ENCODE measurements around the gene GJB3. TPM values are rescaled to one million over a fixed set of nuclear protein-coding genes. Genes with fewer than 3 reads are reported as not detected.
A peak's percentile ranks its signal among the peaks of the same experiment; 100 is the strongest.

GJB3 gene
- total and polyA plus RNA-seq, 4 donors: 0.21 to 1.0 (median 0.42) TPM; not detected in 1

DNA sequence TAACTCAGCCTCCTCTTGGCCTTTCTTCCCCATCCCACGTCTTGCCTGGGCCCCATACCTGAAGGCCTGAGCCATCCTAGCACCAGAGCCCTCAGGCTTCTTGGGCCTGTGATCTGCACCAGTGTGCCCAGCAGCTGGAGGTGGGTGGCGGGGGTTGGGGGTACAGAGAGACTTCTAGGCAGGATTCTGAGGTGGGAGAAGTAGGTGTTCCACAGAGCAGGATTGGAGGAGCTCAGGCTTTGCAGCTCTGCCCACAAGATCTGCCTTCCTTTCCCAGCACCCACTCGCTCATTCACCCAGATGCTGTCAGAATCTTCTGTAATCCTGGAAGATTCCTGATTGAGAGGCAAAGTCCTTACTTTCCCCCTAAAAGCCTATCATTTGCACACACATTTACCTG lies 36.2 kb upstream of the GJB3 start:
- 78% methylated on average over 3 of the region's 3 CpGs for WGBS, 2 donors
- ATAC-seq (ENCODE audit: low FRiP score) (no peak), DNase-seq (no peak)
- no peaks in the 10 kb centered on the region for H3K9me3 ChIP-seq (ENCODE audit: control insufficient read depth, low read length)
- no peak overlapping the region for H3K4me3 ChIP-seq (ENCODE audit: low read length in 2 of 2)
- no peak overlapping the region for H3K27ac ChIP-seq (ENCODE audit: low read depth in 1 of 2, low read length in 2 of 2)
- no peaks in the 10 kb centered on the region for H3K27me3 ChIP-seq (ENCODE audit: control insufficient read depth in 1 of 2, insufficient read depth in 2 of 2, low read length in 1 of 2)
- H3K4me1 ChIP-seq (ENCODE audit: control insufficient read depth in 1 of 2, insufficient read depth in 2 of 2, low read length in 2 of 2): no peaks in the 10 kb centered on the region
- intact Hi-C loops (cut with DNase I): loop anchor here (5.0 to 10.0 kb wide), 2 partner anchors 1110 to 1113 kb away; no protein-coding TSS in a partner anchor
- H3K36me3 ChIP-seq (ENCODE audit: control insufficient read depth in 1 of 2, insufficient read depth in 2 of 2, low read length in 1 of 2): no peaks in the 10 kb centered on the region

GRCh38 chr1:34745666-34746065 lies 35.3 kb upstream of the GJB3 start:
- Histone ChIP-seq H3K27ac (ENCODE audit: low read depth in 1 of 2, low read length in 2 of 2) (no peak overlapping the region), H3K9me3 (ENCODE audit: control insufficient read depth, low read length) (no peaks in the 10 kb centered on the region), H3K36me3 (ENCODE audit: control insufficient read depth in 1 of 2, insufficient read depth in 2 of 2, low read length in 1 of 2) (no peaks in the 10 kb centered on the region), H3K4me1 (ENCODE audit: control insufficient read depth in 1 of 2, insufficient read depth in 2 of 2, low read length in 2 of 2) (no peaks in the 10 kb centered on the region), H3K4me3 (ENCODE audit: low read length in 2 of 2) (no peak overlapping the region), H3K27me3 (ENCODE audit: control insufficient read depth in 1 of 2, insufficient read depth in 2 of 2, low read length in 1 of 2) (no peaks in the 10 kb centered on the region)
- WGBS, 2 donors: 77 to 79% methylated on average over 5 of the region's 5 CpGs
- intact Hi-C loops (cut with DNase I): loop anchor here in 1 of 2 donors (10.0 kb wide), 1 partner anchor 1111 kb away; no protein-coding TSS in a partner anchor
- no peak for ATAC-seq (ENCODE audit: low FRiP score)
- DNase-seq: no peak

DNA sequence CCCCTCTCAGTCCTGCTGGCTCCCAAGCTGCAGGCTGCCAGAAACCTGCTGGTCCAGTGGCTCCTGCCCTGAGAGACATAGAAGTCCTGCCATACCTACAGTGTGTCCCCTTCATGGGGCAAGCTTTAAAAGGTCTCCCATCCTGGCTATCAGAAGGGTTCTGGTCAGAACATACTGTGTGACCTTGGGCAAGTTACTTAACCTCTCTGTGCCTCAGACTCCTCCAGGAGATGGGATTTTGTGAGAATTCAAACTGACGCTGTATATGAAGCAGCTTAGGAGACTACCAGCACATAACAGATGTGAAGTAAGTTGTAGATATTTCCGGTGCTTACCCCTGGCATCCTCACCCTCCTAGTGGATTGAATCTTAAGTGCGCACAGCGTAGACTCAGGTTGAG lies 34.9 kb upstream of the GJB3 start:
- Histone ChIP-seq H3K4me1 (ENCODE audit: control insufficient read depth in 1 of 2, insufficient read depth in 2 of 2, low read length in 2 of 2) (no peaks in the 10 kb centered on the region), H3K4me3 (ENCODE audit: low read length in 2 of 2) (no peak overlapping the region), H3K36me3 (ENCODE audit: control insufficient read depth in 1 of 2, insufficient read depth in 2 of 2, low read length in 1 of 2) (no peaks in the 10 kb centered on the region), H3K9me3 (ENCODE audit: control insufficient read depth, low read length) (no peaks in the 10 kb centered on the region), H3K27me3 (ENCODE audit: control insufficient read depth in 1 of 2, insufficient read depth in 2 of 2, low read length in 1 of 2) (no peaks in the 10 kb centered on the region), H3K27ac (ENCODE audit: low read depth in 1 of 2, low read length in 2 of 2) (no peak overlapping the region)
- DNase-seq (no peak), ATAC-seq (ENCODE audit: low FRiP score) (no peak)
- intact Hi-C loops (cut with DNase I): loop anchor here in 1 of 2 donors (10.0 kb wide), 1 partner anchor 1111 kb away; no protein-coding TSS in a partner anchor
- 82 to 88% methylated on average over 4 of the region's 4 CpGs for WGBS, 2 donors

- ATAC-seq (ENCODE audit: low FRiP score) (no peak), DNase-seq (peak in 1 of 2 donors; percentile 58)
- intact Hi-C loops (cut with DNase I): loop anchor here in 1 of 2 donors (10.0 kb wide), 1 partner anchor 1112 kb away; no protein-coding TSS in a partner anchor
- Histone ChIP-seq H3K9me3 (ENCODE audit: control insufficient read depth, low read length) (no peaks in the 10 kb centered on the region), H3K27ac (ENCODE audit: low read depth in 1 of 2, low read length in 2 of 2) (no peak overlapping the region), H3K4me1 (ENCODE audit: control insufficient read depth in 1 of 2, insufficient read depth in 2 of 2, low read length in 2 of 2) (no peaks in the 10 kb centered on the region), H3K27me3 (ENCODE audit: control insufficient read depth in 1 of 2, insufficient read depth in 2 of 2, low read length in 1 of 2) (no peaks in the 10 kb centered on the region), H3K4me3 (ENCODE audit: low read length in 2 of 2) (no peak overlapping the region), H3K36me3 (ENCODE audit: control insufficient read depth in 1 of 2, insufficient read depth in 2 of 2, low read length in 1 of 2) (no peaks in the 10 kb centered on the region)
- 64 to 65% methylated on average over 18 of the region's 18 CpGs for WGBS, 2 donors
Observed at GRCh38 chr1:34746785-34747637, 34.0 kb upstream of the GJB3 start.

- WGBS, 2 donors: 68 to 75% methylated on average over 6 of the region's 6 CpGs
- ATAC-seq (ENCODE audit: low FRiP score) (no peak), DNase-seq (no peak)
- intact Hi-C loops (cut with DNase I): loop anchor here in 1 of 2 donors (10.0 kb wide), 1 partner anchor 1113 kb away; no protein-coding TSS in a partner anchor
- no peaks in the 10 kb centered on the region for H3K27me3 ChIP-seq (ENCODE audit: control insufficient read depth in 1 of 2, insufficient read depth in 2 of 2, low read length in 1 of 2)
- no peaks in the 10 kb centered on the region for H3K4me1 ChIP-seq (ENCODE audit: control insufficient read depth in 1 of 2, insufficient read depth in 2 of 2, low read length in 2 of 2)
- H3K27ac ChIP-seq (ENCODE audit: low read depth in 1 of 2, low read length in 2 of 2): no peak overlapping the region
- no peaks in the 10 kb centered on the region for H3K36me3 ChIP-seq (ENCODE audit: control insufficient read depth in 1 of 2, insufficient read depth in 2 of 2, low read length in 1 of 2)
- H3K4me3 ChIP-seq (ENCODE audit: low read length in 2 of 2): no peak overlapping the region
- H3K9me3 ChIP-seq (ENCODE audit: control insufficient read depth, low read length): no peaks in the 10 kb centered on the region
Observed at GRCh38 chr1:34747638-34747941, 33.4 kb upstream of the GJB3 start.

DNA sequence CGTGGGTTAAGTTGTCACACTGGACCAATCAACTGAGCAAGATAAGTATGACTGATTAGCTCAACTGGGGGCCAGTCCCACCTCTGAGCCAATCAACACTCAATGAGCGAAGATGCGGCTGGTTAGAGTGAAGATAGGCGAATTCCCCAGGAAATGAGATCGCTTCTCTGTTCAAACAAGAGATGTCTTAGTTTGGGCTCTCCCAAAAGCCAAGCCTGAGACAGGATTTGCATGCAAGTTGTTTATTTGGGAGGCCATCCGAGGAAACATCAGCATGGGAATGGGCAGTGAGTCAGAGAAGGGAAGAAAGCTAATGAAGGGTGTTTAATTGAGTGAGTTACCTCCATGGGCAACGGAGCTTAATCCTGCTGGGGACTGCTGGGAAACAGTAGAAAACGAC lies 31.0 kb upstream of the GJB3 start:
- no peaks in the 10 kb centered on the region for H3K27me3 ChIP-seq (ENCODE audit: control insufficient read depth in 1 of 2, insufficient read depth in 2 of 2, low read length in 1 of 2)
- intact Hi-C loops (cut with DNase I): loop anchor here in 1 of 2 donors (10.0 kb wide), 1 partner anchor 1115 kb away; no protein-coding TSS in a partner anchor
- no peaks in the 10 kb centered on the region for H3K36me3 ChIP-seq (ENCODE audit: control insufficient read depth in 1 of 2, insufficient read depth in 2 of 2, low read length in 1 of 2)
- no peak for ATAC-seq (ENCODE audit: low FRiP score)
- WGBS, 2 donors: 53 to 60% methylated on average over 8 of the region's 8 CpGs
- H3K4me1 ChIP-seq (ENCODE audit: control insufficient read depth in 1 of 2, insufficient read depth in 2 of 2, low read length in 2 of 2): no peaks in the 10 kb centered on the region
- no peak overlapping the region for H3K27ac ChIP-seq (ENCODE audit: low read depth in 1 of 2, low read length in 2 of 2)
- peak in 1 of 2 donors; percentile 17 for DNase-seq
- no peaks in the 10 kb centered on the region for H3K9me3 ChIP-seq (ENCODE audit: control insufficient read depth, low read length)
- H3K4me3 ChIP-seq (ENCODE audit: low read length in 2 of 2): no peak overlapping the region

DNA sequence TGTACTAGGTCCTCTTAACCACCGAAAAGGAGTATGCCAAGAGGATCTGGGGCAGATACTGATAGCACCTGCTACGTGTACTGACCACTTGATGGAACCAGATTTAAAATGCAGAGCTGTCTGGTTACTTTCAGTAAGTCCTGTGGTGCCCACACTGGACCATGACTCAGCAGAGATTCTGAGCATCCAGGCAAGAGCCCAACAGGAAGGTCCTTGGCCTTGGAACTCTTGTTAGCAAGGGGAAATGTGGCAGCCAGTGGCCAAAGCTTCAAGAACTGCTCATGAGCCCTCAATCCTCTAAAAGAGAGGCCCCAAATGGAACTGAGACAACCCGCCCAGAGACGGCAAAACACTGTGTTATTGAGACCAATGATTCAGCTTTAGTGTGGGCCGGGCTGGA lies 30.4 kb upstream of the GJB3 start:
- WGBS, 2 donors: 87 to 90% methylated on average over 5 of the region's 5 CpGs
- ATAC-seq (ENCODE audit: low FRiP score) (no peak), DNase-seq (peak in 1 of 2 donors; percentile 31)
- Histone ChIP-seq H3K36me3 (ENCODE audit: control insufficient read depth in 1 of 2, insufficient read depth in 2 of 2, low read length in 1 of 2) (no peaks in the 10 kb centered on the region), H3K4me3 (ENCODE audit: low read length in 2 of 2) (no peak overlapping the region), H3K4me1 (ENCODE audit: control insufficient read depth in 1 of 2, insufficient read depth in 2 of 2, low read length in 2 of 2) (no peaks in the 10 kb centered on the region), H3K27me3 (ENCODE audit: control insufficient read depth in 1 of 2, insufficient read depth in 2 of 2, low read length in 1 of 2) (no peaks in the 10 kb centered on the region), H3K27ac (ENCODE audit: low read depth in 1 of 2, low read length in 2 of 2) (no peak overlapping the region), H3K9me3 (ENCODE audit: control insufficient read depth, low read length) (no peaks in the 10 kb centered on the region)
- intact Hi-C loops (cut with DNase I): no loop called here

- H3K36me3 ChIP-seq (ENCODE audit: control insufficient read depth in 1 of 2, insufficient read depth in 2 of 2, low read length in 1 of 2): no peaks in the 10 kb centered on the region
- intact Hi-C loops (cut with DNase I): no loop called here
- no peaks in the 10 kb centered on the region for H3K27me3 ChIP-seq (ENCODE audit: control insufficient read depth in 1 of 2, insufficient read depth in 2 of 2, low read length in 1 of 2)
- ATAC-seq (ENCODE audit: low FRiP score) (no peak), DNase-seq (no peak)
- H3K4me3 ChIP-seq (ENCODE audit: low read length in 2 of 2): no peak overlapping the region
- WGBS, 2 donors: 65 to 78% methylated on average over 3 of the region's 3 CpGs
- no peaks in the 10 kb centered on the region for H3K4me1 ChIP-seq (ENCODE audit: control insufficient read depth in 1 of 2, insufficient read depth in 2 of 2, low read length in 2 of 2)
- H3K27ac ChIP-seq (ENCODE audit: low read depth in 1 of 2, low read length in 2 of 2): no peak overlapping the region
- no peaks in the 10 kb centered on the region for H3K9me3 ChIP-seq (ENCODE audit: control insufficient read depth, low read length)
Observed at GRCh38 chr1:34753163-34753562, 27.9 kb upstream of the GJB3 start.

Measured in aorta (tissue), 5 donors.